Ovary (tissue), 9 donors: ENCODE results near the gene BMPR1A. TPM values are rescaled to one million over a fixed set of nuclear protein-coding genes. Genes with fewer than 3 reads are reported as not detected.

ENCODE experiments used
- DNase-seq, 5 donors: peaks; one replicate each; pipeline ENCODE4 v3.0.0-alpha.2; 2019 to 2020
- H3K27ac ChIP-seq, 2 donors: fragments of 200-600 bp; one replicate each; pipeline versions ENCODE4 v1.5.1 to v1.8.0; 2019 to 2022
- H3K27me3 ChIP-seq: fragments of 200-600 bp; one replicate; pipeline ENCODE4 v1.8.0; 2022
- H3K36me3 ChIP-seq: fragments of 200-600 bp; sonication (generic); one replicate; pipeline ENCODE4 v1.5.1; 2019
- H3K4me1 ChIP-seq: one replicate; pipeline ENCODE4 v1.8.1; 2013; ENCODE audit warnings: mild to moderate bottlenecking, moderate library complexity; ENCODE audit not compliant: insufficient read depth
- H3K4me3 ChIP-seq: fragments of 200-600 bp; sonication (generic); one replicate; pipeline ENCODE4 v1.5.1; 2017
- H3K9me3 ChIP-seq, 2 donors: fragments of 200-600 bp in 1 of 2; sonication (generic) in 1 of 2; one replicate each; pipeline versions ENCODE4 v1.5.1 to v1.8.1; 2013 to 2019; ENCODE audit warnings: mild to moderate bottlenecking in 1 of 2, moderate library complexity in 1 of 2
- EP300 ChIP-seq: sonication (generic); formaldehyde crosslinking; IDR thresholded peaks from one replicate; pipeline ENCODE4 v1.6.1; 2017; ENCODE audit warnings: antibody characterized with exemption
- POLR2A ChIP-seq: fragments of 450-650 bp; IDR thresholded peaks from one replicate; pipeline ENCODE4 v1.6.1; 2017; ENCODE audit warnings: antibody characterized with exemption, mild to moderate bottlenecking, moderate library complexity
- WGBS, 3 donors: extraction: QIAGEN DNeasy Blood & Tissue Kit in 1 of 3; methylation state at CpG; one replicate each; pipeline versions ENCODE4 v1.1.5 to v1.1.7; 2013 to 2017; 5-methylcytosine and 5-hydroxymethylcytosine counted together
- intact Hi-C, 4 donors: fragments of 100-400 bp; cut with DNase I; formaldehyde crosslinking; loops; one replicate each; pipeline versions ENCODE4 v1.11.0 to v1.15.1; 2022 to 2023
- polyA plus RNA-seq, 2 donors: library from polyadenylated mRNA; stranded (reverse); fragments of 200-250 nt in 1 of 2; fragments of 350-450 nt in 1 of 2; fragmentation: Illumina TruSeq in 1 of 2; extraction: RNeasy Lipid Tissue Mini Kit (QIAGEN cat#74804) in 1 of 2; gene quantifications; one replicate each; pipeline ENCODE4 v1.2.3, GENCODE V29; 2013 to 2014
- total RNA-seq, 7 donors: library from RNA; depleted of rRNA in 2 of 7; stranded (reverse); fragments of >200 nt in 2 of 7; fragmentation: NEBNext Ultra II Directional in 3 of 7; extraction: Animal tissue kit (Norgen Biotek cat#: 25700) in 3 of 7; gene quantifications; one replicate each; pipeline versions ENCODE4 v1.1.0 to v1.2.4, GENCODE V29; 2016 to 2023
- TF ChIP-seq, protein P1 (sequence below), 3 donors: fragments of 450-650 bp in 2 of 3; fragments of 200-600 bp in 1 of 3; IDR thresholded peaks; one replicate each; pipeline versions ENCODE4 v1.5.1 to v1.8.0; 2016 to 2022; ENCODE audit warnings: antibody characterized with exemption in 3 of 3, mild to moderate bottlenecking in 1 of 3
- donor health status: DM: no; HTN: no; CAD: no; lungs with moderate emphysema.
- donor health status: DM: no; HTN: no; CAD: no.
- donor health status: Bipolar disorder and iron deficiency.
- donor health status: DM: yes; HTN: yes; CAD: no.
- donor health status: DM: no; HTN: no; CAD: no.
- donor health status: DM: yes; HTN: yes; CAD: no.

BMPR1A gene
- total and polyA plus RNA-seq, 9 donors = 19.0 to 77.9 (median 55.8) TPM

- Histone ChIP-seq H3K27ac (no peak overlapping the region), H3K27me3 (no peaks in the 10 kb centered on the region), H3K36me3 (no peaks in the 10 kb centered on the region), H3K9me3 (no peaks in the 10 kb centered on the region), H3K4me1 (peaks cover 14% of the 10 kb centered on the region), H3K4me3 (no peak overlapping the region)
- intact Hi-C loops = no loop called here
- WGBS, 3 donors = 15 to 46% (median 19%) methylated on average over 6 of the region's 6 CpGs
- DNase-seq = no peak
- TF ChIP-seq EP300 (no peak), POLR2A (no peak)
- TF ChIP-seq, protein P1, sequence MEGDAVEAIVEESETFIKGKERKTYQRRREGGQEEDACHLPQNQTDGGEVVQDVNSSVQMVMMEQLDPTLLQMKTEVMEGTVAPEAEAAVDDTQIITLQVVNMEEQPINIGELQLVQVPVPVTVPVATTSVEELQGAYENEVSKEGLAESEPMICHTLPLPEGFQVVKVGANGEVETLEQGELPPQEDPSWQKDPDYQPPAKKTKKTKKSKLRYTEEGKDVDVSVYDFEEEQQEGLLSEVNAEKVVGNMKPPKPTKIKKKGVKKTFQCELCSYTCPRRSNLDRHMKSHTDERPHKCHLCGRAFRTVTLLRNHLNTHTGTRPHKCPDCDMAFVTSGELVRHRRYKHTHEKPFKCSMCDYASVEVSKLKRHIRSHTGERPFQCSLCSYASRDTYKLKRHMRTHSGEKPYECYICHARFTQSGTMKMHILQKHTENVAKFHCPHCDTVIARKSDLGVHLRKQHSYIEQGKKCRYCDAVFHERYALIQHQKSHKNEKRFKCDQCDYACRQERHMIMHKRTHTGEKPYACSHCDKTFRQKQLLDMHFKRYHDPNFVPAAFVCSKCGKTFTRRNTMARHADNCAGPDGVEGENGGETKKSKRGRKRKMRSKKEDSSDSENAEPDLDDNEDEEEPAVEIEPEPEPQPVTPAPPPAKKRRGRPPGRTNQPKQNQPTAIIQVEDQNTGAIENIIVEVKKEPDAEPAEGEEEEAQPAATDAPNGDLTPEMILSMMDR (IDR thresholded peaks at IDR 0.05) = no peak
These were observed 17.1 kb downstream of the BMPR1A start for GRCh38 chr10:86773498-86773897.

DNA sequence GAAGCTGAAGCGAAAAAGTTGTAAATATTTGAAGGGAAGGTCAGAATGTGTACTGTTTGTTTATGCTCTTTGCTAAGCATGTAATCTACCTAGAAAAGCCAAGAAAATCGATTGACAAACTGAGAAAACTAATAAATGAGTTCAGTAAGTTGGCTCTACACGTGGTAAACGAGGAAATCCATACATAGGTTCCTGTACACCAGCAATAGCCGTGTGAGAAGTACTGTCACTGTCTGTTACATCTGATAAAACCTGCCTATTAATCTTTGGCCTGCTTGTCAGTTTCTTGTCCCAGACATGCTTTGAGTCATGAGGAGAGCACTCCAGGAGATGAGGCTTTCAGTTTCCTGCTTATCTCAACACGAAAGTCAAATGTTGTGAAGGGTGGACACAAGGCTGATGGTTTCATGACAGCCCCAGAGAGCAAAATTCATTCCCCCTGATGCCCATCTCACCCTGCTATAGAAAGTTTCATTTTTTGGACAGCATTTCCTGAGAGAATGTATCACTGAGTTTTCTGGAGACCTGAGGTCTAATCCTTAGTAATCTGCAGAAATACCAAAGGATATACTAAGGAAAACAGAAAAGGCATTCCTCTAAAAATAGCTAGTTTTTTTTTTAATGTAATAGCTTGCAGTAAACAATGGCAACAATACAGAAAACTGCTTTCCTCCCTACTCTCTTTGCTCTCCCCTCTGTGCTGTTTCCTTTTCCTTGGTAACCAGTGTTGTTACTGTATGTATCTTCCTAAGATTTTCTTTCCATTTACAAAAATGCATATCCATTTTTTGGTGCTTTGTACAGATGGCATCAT lies 18.8 kb downstream of the BMPR1A start:
- no peak overlapping the region for H3K27ac ChIP-seq
- no peaks in the 10 kb centered on the region for H3K27me3 ChIP-seq
- intact Hi-C loops = no loop called here
- H3K4me3 ChIP-seq = no peak overlapping the region
- TF ChIP-seq, protein P1 (IDR thresholded peaks at IDR 0.05) = no peak
- TF ChIP-seq POLR2A = no peak
- H3K9me3 ChIP-seq = no peaks in the 10 kb centered on the region
- 64 to 72% (median 70%) methylated on average over 6 of the region's 6 CpGs for WGBS, 3 donors
- H3K36me3 ChIP-seq = no peaks in the 10 kb centered on the region
- peaks cover 11% of the 10 kb centered on the region for H3K4me1 ChIP-seq
- no peak for DNase-seq

- intact Hi-C loops = no loop called here
- H3K27ac ChIP-seq = no peak overlapping the region
These were observed 19.4 kb downstream of the BMPR1A start for GRCh38 chr10:86775870-86776180.

DNA sequence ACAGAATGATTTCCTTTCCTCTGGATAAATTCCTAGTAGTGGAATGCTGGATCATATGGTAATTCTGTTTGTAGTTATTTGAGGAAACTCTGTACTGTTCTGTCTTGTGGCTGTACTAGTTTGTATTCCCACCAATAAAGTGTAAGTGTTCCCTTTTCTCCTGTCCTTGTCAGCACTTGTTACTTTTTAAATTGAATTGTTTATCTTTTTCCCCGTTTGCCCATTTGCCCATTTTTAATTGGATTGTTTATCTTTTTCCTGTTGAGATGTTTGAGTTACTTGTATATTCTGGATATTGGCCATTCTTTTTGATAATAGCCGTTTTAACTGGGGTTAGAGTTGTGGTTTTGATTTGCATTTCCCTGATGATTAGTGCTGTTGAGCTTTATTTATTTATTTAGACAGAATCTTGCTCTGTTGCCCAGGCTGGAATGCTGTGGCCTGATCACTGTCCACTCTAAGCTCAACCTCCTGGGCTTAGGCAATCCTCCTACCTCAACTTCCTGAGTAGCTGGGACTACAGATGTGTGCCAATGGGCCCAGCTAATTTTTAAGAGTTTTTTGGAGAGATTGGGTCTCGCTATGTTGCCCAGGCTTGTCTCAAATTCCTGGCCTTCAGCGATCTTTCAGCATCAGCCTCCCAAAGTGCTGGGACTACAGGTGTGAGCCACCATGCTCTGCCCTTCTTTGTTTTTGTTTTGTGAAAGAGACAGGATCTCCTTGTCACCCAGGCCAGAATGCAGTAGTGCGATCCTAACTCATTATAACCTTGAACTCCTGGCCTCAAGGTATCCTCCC lies 23.0 kb downstream of the BMPR1A start:
- intact Hi-C loops = no loop called here
- DNase-seq = no peak

More at GRCh38 chr10:86775870-86776180, 19.4 kb downstream of the BMPR1A start:
- Histone ChIP-seq H3K36me3 (no peaks in the 10 kb centered on the region), H3K4me3 (no peak overlapping the region), H3K9me3 (no peaks in the 10 kb centered on the region), H3K4me1 (peaks cover 9% of the 10 kb centered on the region), H3K27me3 (no peaks in the 10 kb centered on the region)
- DNase-seq = no peak
- WGBS, 3 donors = 35 to 52% (median 47%) methylated on average over 3 of the region's 3 CpGs
- TF ChIP-seq EP300 (no peak), POLR2A (no peak)
- TF ChIP-seq, protein P1 (IDR thresholded peaks at IDR 0.05) = no peak

More for the DNA sequence above, 23.0 kb downstream of the BMPR1A start:
- Histone ChIP-seq H3K36me3 (no peaks in the 10 kb centered on the region), H3K27ac (no peak overlapping the region), H3K4me3 (no peak overlapping the region), H3K9me3 (no peaks in the 10 kb centered on the region), H3K27me3 (no peaks in the 10 kb centered on the region), H3K4me1 (peaks cover 5% of the 10 kb centered on the region)
- no peak for TF ChIP-seq EP300
- TF ChIP-seq, protein P1 (IDR thresholded peaks at IDR 0.05) = no peak
- no peak for TF ChIP-seq POLR2A
- 52 to 65% (median 60%) methylated on average over 5 of the region's 5 CpGs for WGBS, 3 donors
